ENCODE measurements around the gene JADE2.

DNA sequence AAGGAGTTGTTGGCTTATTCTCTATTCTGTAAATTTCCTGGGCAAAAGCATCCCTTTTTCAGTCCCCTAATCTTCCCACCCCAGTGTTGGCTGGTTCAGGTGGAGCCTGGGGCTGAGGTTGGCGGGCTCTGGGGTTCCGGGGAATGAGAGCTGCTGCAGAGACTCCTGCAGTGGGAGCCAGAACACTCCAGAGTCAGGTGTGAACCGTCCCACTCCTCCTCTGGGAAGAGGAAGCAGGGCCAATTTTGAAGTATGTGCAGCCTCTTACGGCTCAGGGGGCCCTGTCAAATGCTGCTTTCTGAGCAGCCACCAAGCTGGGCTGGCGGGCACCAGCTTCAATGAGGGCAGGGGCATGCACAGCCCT, 42.8 kb downstream of the JADE2 start:
- no peak for TF ChIP-seq POLR2A (IDR thresholded peaks at IDR 0.05; ENCODE audit: low read depth, low read length)
- no peak for TF ChIP-seq TAF1 (IDR thresholded peaks at IDR 0.05; ENCODE audit: borderline replicate concordance, low read depth, low read length)
- TF ChIP-seq POLR2AphosphoS5 (IDR thresholded peaks at IDR 0.05; ENCODE audit: low read depth, low read length): no peak

Measured in GM12892 (cell line).